HEK293 (cell line): ENCODE measurements around the gene RBFOX2.

Experiments used
- CTCF ChIA-PET: fragments of 350-600 bp; formaldehyde crosslinking; extraction: SDS; loops from one replicate; lab custom pipeline; 2021; ENCODE audit warnings: antibody characterized with exemption; lab: Yijun Ruan, JAX
- POLR2A ChIA-PET: fragments of 300-600 bp; formaldehyde crosslinking; extraction: SDS; loops from one replicate; lab custom pipeline; 2020; ENCODE audit warnings: antibody characterized with exemption, inconsistent platforms; lab: Yijun Ruan, JAX
- H3K27ac ChIP-seq: fragments of 200-500 bp; sonication (Bioruptor generic); 2 replicates; pipeline ENCODE4 v1.5.1; 2014; ENCODE audit warnings: low read depth, low read length, control low read depth, inconsistent platforms; ENCODE audit errors: extremely low read depth
- H3K36me3 ChIP-seq, 2 experiments: fragments of 200-500 bp in 1 of 2; sonication (Bioruptor generic) in 1 of 2; 1 replicate in 1 of 2; 2 replicates in 1 of 2; pipeline ENCODE4 v1.5.1; 2014 to 2017; ENCODE audit warnings: inconsistent platforms in 2 of 2, low read length in 2 of 2; ENCODE audit not compliant: control insufficient read depth in 2 of 2, insufficient read depth in 1 of 2
- H3K4me1 ChIP-seq: fragments of 200-500 bp; sonication (Bioruptor generic); 2 replicates; pipeline ENCODE4 v1.5.1; 2014; ENCODE audit warnings: mild to moderate bottlenecking, low read length, inconsistent platforms; ENCODE audit not compliant: control insufficient read depth, insufficient read depth
- H3K4me3 ChIP-seq: 2 replicates; pipeline ENCODE4 v1.5.1; 2011; ENCODE audit warnings: low read depth, mild to moderate bottlenecking, control low read depth, low read length, moderate library complexity
- H3K9me3 ChIP-seq: fragments of 200-500 bp; sonication (Bioruptor generic); 2 replicates; pipeline ENCODE4 v1.5.1; 2014; ENCODE audit warnings: low read depth, low read length, inconsistent platforms; ENCODE audit not compliant: control insufficient read depth, insufficient read depth
- BCL11B ChIP-seq: fragments of 450-650 bp; formaldehyde crosslinking; IDR thresholded peaks from 2 replicates; pipeline ENCODE4 v1.5.1; 2016; ENCODE audit warnings: low read depth, missing biosample characterization, missing genetic modification characterization
- PRDM10 ChIP-seq: fragments of 450-650 bp; formaldehyde crosslinking; IDR thresholded peaks from 2 replicates; pipeline ENCODE4 v1.5.1; 2016; ENCODE audit warnings: missing biosample characterization, missing genetic modification characterization
- RBAK ChIP-seq: fragments of 450-650 bp; formaldehyde crosslinking; IDR thresholded peaks from 2 replicates; pipeline ENCODE4 v1.5.1; 2016; ENCODE audit warnings: missing biosample characterization, missing genetic modification characterization
- SCRT1 ChIP-seq: fragments of 450-650 bp; formaldehyde crosslinking; IDR thresholded peaks from 2 replicates; pipeline ENCODE4 v1.5.1; 2016; ENCODE audit warnings: missing biosample characterization, missing genetic modification characterization, borderline replicate concordance
- SCRT2 ChIP-seq: fragments of 450-650 bp; formaldehyde crosslinking; IDR thresholded peaks from 2 replicates; pipeline ENCODE4 v1.5.1; 2016; ENCODE audit warnings: missing biosample characterization, missing genetic modification characterization
- SP7 ChIP-seq: fragments of 450-650 bp; formaldehyde crosslinking; IDR thresholded peaks from 2 replicates; pipeline ENCODE4 v1.5.1; 2016; ENCODE audit warnings: missing biosample characterization, missing genetic modification characterization
- ZBTB17 ChIP-seq: fragments of 450-650 bp; formaldehyde crosslinking; IDR thresholded peaks from 2 replicates; pipeline ENCODE4 v1.5.1; 2016; ENCODE audit warnings: missing biosample characterization, missing genetic modification characterization
- ZIC2 ChIP-seq: fragments of 450-650 bp; formaldehyde crosslinking; IDR thresholded peaks from 2 replicates; pipeline ENCODE4 v1.5.1; 2016; ENCODE audit warnings: missing biosample characterization, missing genetic modification characterization
- ZNF18 ChIP-seq: fragments of 450-650 bp; formaldehyde crosslinking; IDR thresholded peaks from 2 replicates; pipeline ENCODE4 v1.5.1; 2016; ENCODE audit warnings: missing biosample characterization, missing genetic modification characterization
- ZNF223 ChIP-seq: fragments of 450-650 bp; formaldehyde crosslinking; IDR thresholded peaks from 2 replicates; pipeline ENCODE4 v1.5.1; 2016; ENCODE audit warnings: missing biosample characterization, missing genetic modification characterization
- ZNF23 ChIP-seq: fragments of 450-650 bp; formaldehyde crosslinking; IDR thresholded peaks from 2 replicates; pipeline ENCODE4 v1.5.1; 2016; ENCODE audit warnings: missing biosample characterization, missing genetic modification characterization, borderline replicate concordance
- ZNF266 ChIP-seq: fragments of 450-650 bp; formaldehyde crosslinking; IDR thresholded peaks from 2 replicates; pipeline ENCODE4 v1.5.1; 2016; ENCODE audit warnings: missing biosample characterization, missing genetic modification characterization, low read depth
- ZNF658 ChIP-seq: fragments of 450-650 bp; formaldehyde crosslinking; IDR thresholded peaks from 2 replicates; pipeline ENCODE4; 2016; ENCODE audit warnings: missing biosample characterization, missing genetic modification characterization
- ZNF664 ChIP-seq: fragments of 450-650 bp; formaldehyde crosslinking; IDR thresholded peaks from 2 replicates; pipeline ENCODE4 v1.5.1; 2016; ENCODE audit warnings: missing biosample characterization, missing genetic modification characterization
- ZNF670 ChIP-seq: fragments of 450-650 bp; formaldehyde crosslinking; IDR thresholded peaks from 2 replicates; pipeline ENCODE4 v1.5.1; 2016; ENCODE audit warnings: missing biosample characterization, missing genetic modification characterization, low read depth
- ZNF768 ChIP-seq: fragments of 450-650 bp; formaldehyde crosslinking; IDR thresholded peaks from 2 replicates; pipeline ENCODE4 v1.5.1; 2018; ENCODE audit warnings: missing biosample characterization, mild to moderate bottlenecking, missing genetic modification characterization
- ZNF830 ChIP-seq: fragments of 450-650 bp; IDR thresholded peaks from 2 replicates; pipeline ENCODE4 v1.5.0; 2018; ENCODE audit warnings: missing biosample characterization, missing genetic modification characterization, low read depth, mild to moderate bottlenecking, moderate library complexity

Gene RBFOX2

GRCh38 chr22:35921777-35922176 is 106.8 kb downstream of the RBFOX2 start (continued):
- TF ChIP-seq ZNF768 (tag by site-specific recombination), result no peak
- TF ChIP-seq SP7, result 0 out of 2 replicates have a peak, but pooled peaks have one; percentile 25
- no peak for TF ChIP-seq ZNF223 (tag by site-specific recombination)
- peak; percentile 92 for TF ChIP-seq ZNF18 (tag by site-specific recombination)
- TF ChIP-seq ZBTB17 (tag by site-specific recombination), result peak; percentile 28; the same call in 1 of the 2 replicates
- no peak for TF ChIP-seq ZNF23 (tag by site-specific recombination)

- Histone ChIP-seq H3K4me3 (no peak overlapping the region), H3K27ac (no peak overlapping the region), H3K36me3 (no peaks in the 10 kb centered on the region), H3K4me1 (no peaks in the 10 kb centered on the region), H3K9me3 (no peaks in the 10 kb centered on the region)
- ChIA-PET CTCF (interaction anchor here (0.7 to 3.3 kb wide), 7 partner anchors 16 to 294 kb away, joined by 3 to 17 read pairs (median 3); no protein-coding TSS in a partner anchor), POLR2A (no interaction called here)
- no peak for TF ChIP-seq BCL11B (tag by site-specific recombination)
- no peak for TF ChIP-seq ZIC2
- TF ChIP-seq RBAK (tag by site-specific recombination), result no peak
- TF ChIP-seq ZNF266 (tag by site-specific recombination), result no peak
These were observed 107.6 kb downstream of the RBFOX2 start for GRCh38 chr22:35921044-35921443.

GRCh38 chr22:35919002-35919542 is 109.6 kb downstream of the RBFOX2 start:
- Histone ChIP-seq H3K9me3 (no peaks in the 10 kb centered on the region), H3K4me3 (no peak overlapping the region), H3K36me3 (no peaks in the 10 kb centered on the region), H3K4me1 (peaks cover 9% of the 10 kb centered on the region), H3K27ac (no peak overlapping the region)
- CTCF ChIA-PET, result interaction anchor here (0.8 to 3.0 kb wide), 6 partner anchors 80 to 292 kb away, joined by 3 to 11 read pairs (median 3); no protein-coding TSS in a partner anchor
- POLR2A ChIA-PET, result interaction anchor here (0.8 kb wide), 1 partner anchor 147 kb away, joined by 3 read pairs; no protein-coding TSS in a partner anchor
- TF ChIP-seq ZNF830 (tag by site-specific recombination), result no peak
- TF ChIP-seq ZNF670, result 0 out of 2 replicates have a peak, but pooled peaks have one; percentile 20
- TF ChIP-seq ZNF658 (tag by site-specific recombination), result no peak
- TF ChIP-seq SCRT2, result peak; percentile 90
- peak; percentile 91 for TF ChIP-seq SCRT1
- TF ChIP-seq ZNF664 (tag by site-specific recombination), result 0 out of 2 replicates have a peak, but pooled peaks have one; percentile 30
- no peak for TF ChIP-seq PRDM10 (tag by site-specific recombination)
